Epithelial cell of proximal tubule (primary cell): Measurements from ENCODE around the gene ITGAE. TPM values are rescaled to one million over a fixed set of nuclear protein-coding genes. Genes with fewer than 3 reads are reported as not detected.
A peak's percentile ranks its signal among the peaks of the same experiment; 100 is the strongest.

Experiments used
- DNase-seq: peaks from one replicate; pipeline ENCODE4 v3.0.0-alpha.2; 2011; ENCODE audit warnings: low read depth
- H3K4me3 ChIP-seq: 2 replicates; pipeline ENCODE4 v1.5.1; 2011; ENCODE audit warnings: low read depth, mild to moderate bottlenecking, low read length
- total RNA-seq: library from RNA; depleted of rRNA; stranded (reverse); fragments of >200 nt; gene quantifications from 2 replicates; pipeline ENCODE4 v1.2.3, GENCODE V29; 2015
- TF ChIP-seq, protein P1 (sequence below): conservative IDR thresholded peaks from 2 replicates; pipeline ENCODE4 v1.5.1; 2012; ENCODE audit warnings: low read depth, mild to moderate bottlenecking, low read length

ITGAE gene
- total RNA-seq, 1 donor from 2014 or later: 36.0 TPM

DNA sequence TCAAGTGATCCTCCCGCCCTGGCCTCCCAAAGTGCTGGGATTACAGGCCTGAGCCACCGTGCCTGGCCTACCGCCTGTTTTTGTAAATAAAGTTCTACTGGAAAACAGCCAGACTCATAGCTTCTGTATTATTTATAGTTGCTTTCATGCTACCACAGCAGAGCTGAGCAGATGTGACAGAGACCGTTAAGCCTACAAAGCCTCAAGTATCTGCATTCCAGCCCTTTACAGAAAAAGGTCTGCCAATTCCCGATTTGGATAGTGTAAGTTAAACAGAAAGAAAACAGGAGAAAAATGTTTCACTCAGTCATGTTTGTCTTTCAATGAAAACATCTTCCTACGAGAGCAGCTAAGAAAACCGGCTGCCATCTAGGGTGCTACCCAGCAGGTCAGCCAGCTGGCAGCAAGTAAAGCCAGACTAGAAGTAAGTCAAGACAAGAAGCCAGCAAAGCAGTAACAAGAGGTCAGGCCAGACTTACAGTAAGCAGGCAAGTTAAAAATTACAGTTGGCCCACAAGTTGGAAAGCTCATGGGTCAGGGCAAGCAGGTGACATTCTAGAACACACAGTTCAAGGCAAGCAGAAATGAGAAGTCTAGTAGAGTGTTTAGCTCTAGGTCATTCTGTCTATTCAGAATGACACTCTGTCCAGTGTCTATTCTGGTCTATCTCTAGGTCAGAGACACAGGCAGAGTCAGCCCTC is 27.3 kb upstream of the ITGAE start:
- TF ChIP-seq, protein P1, sequence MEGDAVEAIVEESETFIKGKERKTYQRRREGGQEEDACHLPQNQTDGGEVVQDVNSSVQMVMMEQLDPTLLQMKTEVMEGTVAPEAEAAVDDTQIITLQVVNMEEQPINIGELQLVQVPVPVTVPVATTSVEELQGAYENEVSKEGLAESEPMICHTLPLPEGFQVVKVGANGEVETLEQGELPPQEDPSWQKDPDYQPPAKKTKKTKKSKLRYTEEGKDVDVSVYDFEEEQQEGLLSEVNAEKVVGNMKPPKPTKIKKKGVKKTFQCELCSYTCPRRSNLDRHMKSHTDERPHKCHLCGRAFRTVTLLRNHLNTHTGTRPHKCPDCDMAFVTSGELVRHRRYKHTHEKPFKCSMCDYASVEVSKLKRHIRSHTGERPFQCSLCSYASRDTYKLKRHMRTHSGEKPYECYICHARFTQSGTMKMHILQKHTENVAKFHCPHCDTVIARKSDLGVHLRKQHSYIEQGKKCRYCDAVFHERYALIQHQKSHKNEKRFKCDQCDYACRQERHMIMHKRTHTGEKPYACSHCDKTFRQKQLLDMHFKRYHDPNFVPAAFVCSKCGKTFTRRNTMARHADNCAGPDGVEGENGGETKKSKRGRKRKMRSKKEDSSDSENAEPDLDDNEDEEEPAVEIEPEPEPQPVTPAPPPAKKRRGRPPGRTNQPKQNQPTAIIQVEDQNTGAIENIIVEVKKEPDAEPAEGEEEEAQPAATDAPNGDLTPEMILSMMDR: no peak
- no peak for DNase-seq
- no peak overlapping the region for H3K4me3 ChIP-seq

DNA sequence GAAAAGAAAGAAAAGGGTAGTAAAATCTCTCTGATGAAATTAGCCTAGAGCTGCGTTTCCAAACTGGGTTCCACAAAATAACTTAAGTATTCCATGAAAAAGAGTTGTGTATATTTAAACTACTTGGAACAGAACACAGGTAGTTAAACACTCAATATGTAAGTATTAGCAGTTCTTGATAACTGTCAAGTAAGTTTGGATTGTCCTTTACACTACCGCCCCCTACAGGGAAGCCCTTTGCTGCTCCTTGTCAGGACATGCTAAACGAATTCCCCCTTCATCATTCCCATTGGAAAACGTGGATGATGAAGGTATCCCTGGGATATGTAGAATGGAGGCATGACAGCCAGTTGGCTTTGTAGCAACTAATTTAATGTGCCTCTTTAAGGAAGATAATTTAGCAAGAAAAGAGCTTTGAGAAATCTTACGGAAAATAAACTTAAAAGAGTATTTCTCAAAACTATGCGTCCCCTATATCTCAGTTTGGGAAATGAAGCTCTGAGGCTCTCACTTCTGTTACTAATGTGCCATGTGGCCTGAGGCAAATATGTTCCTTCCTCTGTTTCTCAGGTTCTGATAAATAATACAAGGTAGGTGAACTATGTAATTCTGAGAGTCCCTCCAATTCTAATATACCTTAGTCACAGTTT is 26.3 kb upstream of the ITGAE start:
- no peak overlapping the region for H3K4me3 ChIP-seq
- DNase-seq: no peak
- TF ChIP-seq, protein P1: peak; percentile 95

DNA sequence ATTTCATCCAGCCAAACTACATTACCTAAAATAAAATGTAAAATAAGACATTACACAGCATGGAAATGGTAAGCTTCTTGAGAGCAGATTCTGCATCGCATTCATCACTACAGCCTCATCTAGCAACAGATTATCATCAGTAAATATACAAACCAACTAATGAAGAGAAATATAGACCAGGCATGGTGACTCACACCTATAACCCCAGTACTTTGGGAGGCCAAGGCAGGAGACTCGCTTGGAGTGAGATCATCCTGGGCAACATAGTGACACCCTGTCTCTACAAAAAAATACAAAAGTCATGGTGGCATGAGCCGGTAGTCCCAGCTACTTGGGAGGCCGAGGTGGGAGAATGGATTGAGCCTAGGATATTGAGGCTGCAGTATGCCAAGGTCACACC is 25.2 kb upstream of the ITGAE start:
- no peak overlapping the region for H3K4me3 ChIP-seq
- TF ChIP-seq, protein P1: no peak
- no peak for DNase-seq

DNA sequence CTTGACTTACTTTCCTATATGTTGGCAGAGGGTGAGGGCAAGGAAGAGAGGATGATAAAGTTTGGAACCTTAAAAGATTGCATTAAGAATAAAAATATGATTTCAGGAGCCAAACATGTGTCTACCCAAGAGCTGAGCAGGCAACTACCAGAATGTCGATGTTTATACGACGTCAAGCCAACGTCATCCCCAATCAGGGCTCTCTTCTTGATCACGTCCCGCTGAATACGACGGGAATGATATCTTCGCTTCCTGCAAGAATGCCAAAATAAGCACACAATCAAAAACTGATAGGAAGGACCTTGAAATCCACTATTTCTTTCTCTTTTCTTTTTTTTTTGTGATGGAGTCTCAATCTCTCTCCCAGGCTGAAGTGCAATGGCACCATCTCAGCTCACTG is 20.1 kb upstream of the ITGAE start:
- no peak for DNase-seq
- no peak overlapping the region for H3K4me3 ChIP-seq
- TF ChIP-seq, protein P1: no peak

DNA sequence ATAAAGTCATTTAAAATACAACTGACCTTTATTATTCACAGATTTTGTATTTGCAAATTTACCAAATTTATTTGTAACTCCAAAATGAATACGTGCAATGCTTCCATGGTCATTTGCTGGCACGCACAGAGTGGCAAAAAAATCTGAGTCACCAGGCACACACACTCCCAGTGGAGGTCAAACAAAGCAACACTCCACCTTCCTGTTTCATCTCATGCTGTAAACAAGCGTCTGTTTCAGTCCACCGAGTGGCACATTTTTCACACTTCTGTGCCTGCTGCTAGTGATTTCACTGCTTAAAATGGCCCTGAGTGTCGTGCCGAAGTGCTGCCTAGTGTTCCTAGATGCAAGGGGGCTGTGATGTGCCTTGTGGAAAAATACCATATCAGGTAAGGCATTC is 17.8 kb upstream of the ITGAE start:
- no peak overlapping the region for H3K4me3 ChIP-seq
- DNase-seq: no peak
- TF ChIP-seq, protein P1: no peak

DNA sequence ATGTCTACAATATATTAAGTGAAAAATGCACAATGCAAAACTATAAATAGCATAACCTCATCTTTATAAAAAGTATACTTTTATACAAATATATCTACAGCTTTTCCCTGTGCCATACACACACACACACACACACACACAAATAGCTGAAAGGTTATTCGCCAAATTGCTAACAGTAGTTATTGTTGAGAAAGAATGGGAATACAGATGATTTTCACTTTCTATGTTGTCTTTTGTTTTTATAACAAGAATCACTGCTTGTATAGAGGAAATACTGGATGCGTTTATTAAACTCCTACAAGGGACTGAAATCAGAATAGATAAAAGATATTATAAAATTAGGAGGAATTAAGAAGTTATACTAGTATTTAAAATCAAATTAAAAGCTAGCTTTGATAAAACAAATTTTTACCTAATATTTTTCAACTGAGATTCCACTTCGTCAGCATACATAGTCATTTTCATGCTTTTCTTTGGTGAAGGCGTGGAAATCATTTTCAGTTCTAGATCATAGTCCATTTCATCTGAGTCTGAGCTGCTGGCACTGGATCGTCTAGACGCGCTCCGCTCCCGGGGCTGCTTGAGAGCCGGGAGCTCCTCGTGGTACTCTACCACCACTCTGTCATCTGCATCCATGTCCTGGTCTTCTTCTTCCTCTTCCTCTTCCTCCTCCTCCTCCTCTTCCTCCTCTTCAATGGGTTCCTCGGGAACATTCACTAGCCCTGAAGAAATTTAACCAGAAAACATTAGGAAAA is 17.0 kb upstream of the ITGAE start:
- no peak overlapping the region for H3K4me3 ChIP-seq
- TF ChIP-seq, protein P1: no peak
- DNase-seq: no peak
